DMS53 treated with DMSO at 0.1 percent for 48 hours (cell line): ENCODE data around the gene ZNF750.

ENCODE experiments used
- DNase-seq: peaks from one replicate; lab custom pipeline; 2025; ENCODE audit not compliant: unreplicated experiment; lab: John Stamatoyannopoulos, UW

Gene ZNF750

GRCh38 chr17:82814834-82815233, 25.0 kb downstream of the ZNF750 start:
- no peak for DNase-seq

- DNase-seq = no peak
Observed at GRCh38 chr17:82813299-82814051, 26.3 kb downstream of the ZNF750 start.

GRCh38 chr17:82812601-82813000, 27.2 kb downstream of the ZNF750 start:
- no peak for DNase-seq

GRCh38 chr17:82812058-82812457, 27.8 kb downstream of the ZNF750 start:
- no peak for DNase-seq

- no peak for DNase-seq
Observed at GRCh38 chr17:82810644-82811430, 29.0 kb downstream of the ZNF750 start.

GRCh38 chr17:82808921-82809905, 30.6 kb downstream of the ZNF750 start:
- no peak for DNase-seq

GRCh38 chr17:82808006-82808405, 31.8 kb downstream of the ZNF750 start:
- no peak for DNase-seq

GRCh38 chr17:82807562-82807961, 32.3 kb downstream of the ZNF750 start:
- no peak for DNase-seq

DNA sequence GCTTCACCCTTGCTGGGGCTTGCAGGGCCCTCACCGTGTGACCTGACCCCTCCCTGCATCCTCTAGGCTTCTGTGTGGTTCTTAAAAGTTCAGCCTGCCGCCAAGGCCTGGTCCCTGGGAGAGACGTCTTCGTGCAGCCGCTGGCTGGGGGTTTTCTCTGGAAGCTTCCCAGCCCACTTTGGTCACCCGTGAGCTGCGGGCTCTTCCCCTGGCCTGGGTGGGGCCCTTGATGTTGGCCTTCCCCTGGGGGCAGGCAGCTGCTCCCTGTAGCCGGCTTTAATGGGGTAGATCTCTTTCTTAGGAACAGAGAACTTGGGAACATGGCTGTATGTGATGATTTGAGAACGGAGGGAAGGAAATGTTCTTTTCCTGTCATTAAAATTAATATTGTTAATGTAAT, 32.7 kb downstream of the ZNF750 start:
- no peak for DNase-seq

DNA sequence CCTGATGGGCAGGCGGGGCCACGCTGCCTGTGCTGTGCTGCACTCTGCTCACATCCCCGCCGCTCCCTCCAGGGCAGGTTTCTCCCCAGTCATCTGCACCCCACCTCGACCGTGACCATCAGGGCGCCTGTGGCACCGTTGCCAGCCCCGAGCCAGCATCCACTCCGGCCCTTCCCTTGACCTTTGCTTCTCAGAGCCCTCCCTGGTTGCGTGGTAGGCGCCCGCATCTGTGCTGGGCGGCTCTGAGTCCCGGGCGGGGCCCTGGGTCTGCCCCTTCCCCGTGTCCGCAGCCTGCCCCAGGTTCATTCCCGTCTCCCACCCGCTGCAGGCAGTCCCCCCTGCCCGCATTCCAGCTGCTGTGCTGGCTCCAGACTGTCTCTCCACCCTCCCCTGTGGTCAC, 33.2 kb downstream of the ZNF750 start:
- DNase-seq = no peak

GRCh38 chr17:82805823-82806222, 34.0 kb downstream of the ZNF750 start:
- no peak for DNase-seq

GRCh38 chr17:82805254-82805653, 34.6 kb downstream of the ZNF750 start:
- DNase-seq = no peak

- DNase-seq = no peak
Observed at GRCh38 chr17:82804442-82805191, 35.2 kb downstream of the ZNF750 start.

DNA sequence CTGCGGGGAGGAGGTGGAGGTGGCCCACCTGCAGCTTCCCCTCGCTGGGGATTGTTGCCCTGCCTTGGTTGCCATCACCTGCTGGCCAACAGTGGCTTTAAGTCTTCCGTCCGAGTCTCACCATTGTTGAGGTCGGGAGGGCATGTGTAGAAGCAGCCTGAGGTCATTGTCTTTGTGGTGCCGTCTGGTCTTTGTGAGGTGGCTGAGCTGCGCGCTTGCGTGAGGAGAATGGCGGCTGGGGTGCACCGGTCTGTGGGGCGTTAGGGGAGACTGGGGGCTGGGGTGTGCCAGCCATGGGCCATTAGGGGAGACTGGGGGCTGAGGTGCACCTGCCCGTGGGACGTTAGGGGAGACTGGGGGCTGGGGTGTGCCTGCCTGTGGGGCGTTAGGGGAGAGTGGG, 36.2 kb downstream of the ZNF750 start:
- no peak for DNase-seq

DNA sequence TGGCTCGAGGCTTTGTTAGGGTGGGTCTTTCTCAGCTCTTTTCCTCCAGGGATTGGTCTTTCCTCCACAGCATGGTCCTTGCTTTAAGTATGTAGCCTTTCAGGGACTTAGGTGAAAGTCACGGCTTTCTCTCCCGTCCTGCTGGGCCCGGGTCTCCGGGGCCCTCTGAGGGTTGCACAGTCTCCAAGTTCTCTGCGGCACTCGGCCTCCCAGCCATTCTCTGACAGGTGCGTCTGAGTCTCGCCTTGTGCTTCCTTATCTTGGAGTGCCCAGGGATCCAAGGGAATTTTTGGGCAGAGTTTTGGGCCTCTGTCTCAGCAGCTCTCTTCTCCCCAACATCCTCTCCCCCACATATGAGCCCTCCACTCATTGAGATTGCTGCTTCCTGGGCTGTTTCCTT, 36.6 kb downstream of the ZNF750 start:
- DNase-seq = no peak

DNA sequence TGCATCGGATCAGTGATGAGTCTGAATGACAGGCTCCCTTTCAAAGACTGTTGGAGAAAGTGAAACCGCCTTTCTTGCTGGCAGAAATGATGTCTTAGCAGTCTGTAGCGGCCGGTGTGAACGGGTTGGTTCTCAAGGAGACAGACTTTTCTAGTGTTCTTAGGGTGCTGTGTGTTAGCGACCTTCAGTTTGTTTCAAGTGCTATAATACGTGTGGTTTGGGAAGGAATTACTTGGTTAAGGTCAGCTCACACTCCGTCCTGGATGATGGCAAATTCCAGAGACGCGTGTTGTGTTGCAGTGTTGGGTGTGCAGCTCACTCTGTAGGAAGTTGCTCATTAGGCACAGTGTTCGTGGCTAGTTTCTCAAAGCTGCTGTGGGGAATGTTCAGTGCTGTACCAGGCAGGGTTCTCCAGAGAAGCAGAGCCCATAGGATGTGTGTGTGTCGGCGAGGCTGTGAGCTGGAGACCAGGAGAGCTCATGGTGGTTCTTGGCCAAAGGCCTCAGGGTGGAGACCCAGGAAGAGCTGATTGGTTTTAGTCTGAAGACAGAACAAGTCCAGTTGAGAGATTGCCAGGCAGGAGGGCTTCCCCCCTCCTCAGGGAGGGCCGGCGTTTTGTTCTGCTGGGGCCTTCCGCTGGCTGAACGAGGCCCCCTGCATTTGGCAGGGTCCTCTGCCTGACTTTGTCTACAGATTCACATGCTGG, 37.6 kb downstream of the ZNF750 start:
- DNase-seq = no peak

GRCh38 chr17:82801377-82801970, 38.3 kb downstream of the ZNF750 start:
- no peak for DNase-seq

DNA sequence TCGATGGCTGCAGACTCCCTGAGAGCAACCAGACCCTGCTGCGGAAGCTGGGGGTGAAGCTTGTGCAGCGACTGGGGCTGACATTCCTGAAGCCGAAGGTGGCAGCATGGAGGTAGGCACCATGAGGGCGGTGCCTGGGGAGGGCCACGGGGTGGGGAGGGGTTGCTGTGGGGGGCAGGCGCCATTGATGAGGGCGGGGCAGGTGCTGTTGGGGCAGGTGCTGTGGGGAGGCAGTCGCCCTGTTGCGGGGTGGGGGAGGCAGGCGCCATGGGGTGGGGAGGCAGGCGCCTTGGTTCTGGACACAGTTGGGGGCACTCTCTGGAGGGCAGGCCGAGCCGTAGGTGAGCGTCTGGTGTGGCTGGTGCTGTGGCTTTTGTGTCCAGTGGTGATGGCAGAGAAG, 38.9 kb downstream of the ZNF750 start:
- no peak for DNase-seq

DNA sequence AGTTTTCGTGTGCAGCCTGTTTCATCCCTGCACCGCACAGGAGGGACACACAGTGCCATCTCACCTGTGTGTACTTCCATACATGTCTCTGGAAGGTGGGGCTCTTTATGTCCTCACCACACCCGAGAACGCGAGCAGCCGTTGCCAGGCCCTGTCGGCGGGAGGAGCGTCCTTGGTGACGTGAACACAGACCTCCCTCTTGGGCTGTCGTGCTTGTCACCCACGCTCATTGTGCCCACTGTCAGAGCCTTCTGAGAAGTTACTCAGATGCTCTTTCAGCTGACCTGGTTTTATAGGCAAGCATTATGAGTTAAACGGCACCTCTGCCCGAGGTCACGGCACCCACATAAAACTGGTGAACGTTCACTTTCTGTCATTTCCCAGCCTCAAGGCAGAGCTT, 40.2 kb downstream of the ZNF750 start:
- no peak for DNase-seq

- no peak for DNase-seq
Observed at GRCh38 chr17:82798752-82799151, 41.1 kb downstream of the ZNF750 start.
